HG02642 (cell line): ENCODE results near the gene MAEL.
A peak's percentile ranks its signal among the peaks of the same experiment; 100 is the strongest.

Source experiments
- ATAC-seq: cut with Tn5 transposase; IDR thresholded peaks from one replicate; pipeline ENCODE4 v1.9.1; 2021; ENCODE audit warnings: mild to moderate bottlenecking; ENCODE audit not compliant: unreplicated experiment, poor library complexity

The MAEL gene

DNA sequence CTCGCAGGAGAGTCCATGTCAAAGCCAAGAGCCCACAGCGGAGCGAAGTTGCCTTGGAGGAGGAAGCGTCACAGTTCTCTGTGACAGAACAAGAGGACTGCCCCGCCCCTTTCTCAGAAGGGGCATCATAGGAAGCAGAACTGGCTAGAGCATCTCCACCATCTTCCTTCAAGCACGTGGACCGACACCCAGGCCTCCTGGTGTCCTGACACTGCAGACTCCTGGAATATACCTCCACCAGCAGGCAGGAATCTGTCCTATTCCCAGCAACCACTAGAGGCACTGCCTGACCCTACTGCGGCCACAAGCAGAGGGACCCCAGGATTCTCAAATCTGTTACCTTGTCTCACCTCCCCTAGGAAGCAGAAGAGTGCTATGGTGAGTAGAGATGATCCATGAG lies 63.3 kb downstream of the MAEL start:
- ATAC-seq = no peak

GRCh38 chr1:167054531-167054930 lies 65.5 kb downstream of the MAEL start:
- no peak for ATAC-seq

DNA sequence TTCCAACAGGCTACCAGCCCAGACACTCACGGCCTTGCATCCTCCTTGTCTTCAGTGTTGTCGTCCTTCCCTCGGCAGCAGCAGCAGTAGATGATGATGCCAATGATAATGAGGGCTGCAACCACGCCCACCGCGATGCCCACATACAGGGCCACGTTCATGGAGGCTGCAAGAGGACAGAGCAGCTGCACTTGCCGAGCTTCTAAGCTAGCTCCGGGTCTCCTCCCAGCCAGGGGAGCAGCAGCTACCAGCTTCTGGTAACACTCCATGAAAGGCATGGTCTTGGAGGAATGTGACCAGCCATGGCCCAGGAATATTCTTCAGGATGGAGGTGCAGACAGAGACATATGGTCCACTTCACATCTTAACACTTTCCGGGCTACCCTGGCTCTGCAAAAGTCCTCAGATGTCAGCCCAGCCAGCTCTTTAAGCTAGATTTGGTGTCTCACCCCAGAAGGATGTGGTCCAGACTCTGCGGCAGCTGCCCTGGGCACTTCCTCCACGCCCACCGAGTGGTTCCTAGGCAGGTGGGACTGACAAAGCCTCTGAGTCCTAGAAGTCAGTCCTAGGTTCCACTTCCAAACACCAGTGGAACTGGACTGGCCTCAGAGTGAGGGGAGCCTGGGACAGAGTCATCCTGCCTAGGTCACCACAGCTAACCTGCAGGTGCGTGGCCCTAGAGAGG lies 66.0 kb downstream of the MAEL start:
- ATAC-seq = no peak

DNA sequence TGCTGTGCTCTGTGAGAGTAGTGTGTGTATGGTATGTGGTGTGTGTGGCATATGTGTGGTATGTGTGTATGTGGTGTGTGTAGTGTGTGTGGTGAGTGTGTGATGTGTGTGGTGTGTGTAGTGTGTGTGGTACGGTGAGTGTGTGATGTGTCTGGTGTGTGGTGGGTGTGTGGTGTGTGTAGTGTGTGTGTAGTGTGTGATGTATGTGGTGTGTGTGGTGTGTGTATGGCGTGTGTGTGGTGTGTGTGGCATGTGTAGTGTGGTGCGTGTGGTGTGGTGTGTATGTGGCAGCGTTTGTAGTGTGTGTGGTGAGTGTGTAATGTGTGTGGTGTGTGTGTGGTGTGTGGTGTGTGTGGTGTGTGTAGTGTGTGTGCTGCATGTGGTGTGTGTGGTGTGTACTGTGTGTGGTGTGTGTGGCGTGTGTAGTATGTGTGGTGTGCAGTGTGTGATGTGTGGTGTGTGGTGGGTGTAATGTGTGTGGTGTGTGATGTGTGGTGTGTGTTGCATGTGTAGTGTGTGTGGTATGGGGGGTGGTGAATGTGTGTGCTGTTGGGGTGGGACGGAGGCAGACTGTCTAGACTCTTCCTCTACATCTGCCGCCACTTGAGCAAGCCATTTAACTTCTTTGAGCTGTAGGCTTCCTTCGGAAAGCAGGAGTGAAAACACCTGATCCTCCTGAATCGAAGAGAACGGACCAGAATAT lies 67.6 kb downstream of the MAEL start:
- no peak for ATAC-seq

DNA sequence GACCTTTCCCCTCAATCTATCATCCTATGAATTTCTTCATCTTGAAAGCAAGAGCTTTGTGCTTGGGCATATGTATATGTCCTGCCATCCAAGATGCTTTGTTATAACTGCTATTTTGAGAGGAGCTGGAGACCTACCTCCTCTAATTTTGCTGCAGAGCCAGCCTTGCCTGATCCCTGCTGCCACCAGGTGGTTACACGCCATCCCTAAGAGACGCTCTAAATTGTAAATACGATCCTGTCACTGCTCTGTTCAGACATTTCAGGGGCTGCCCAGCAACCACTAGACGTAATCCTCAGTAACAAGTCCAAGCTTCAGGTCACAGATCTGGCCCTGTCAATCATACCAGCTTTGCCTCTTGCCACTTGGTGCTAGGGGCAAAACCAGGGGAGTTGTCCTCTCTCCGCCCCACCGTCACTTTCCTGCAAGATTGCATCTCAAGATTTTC lies 68.2 kb downstream of the MAEL start:
- peak; percentile 40 for ATAC-seq

DNA sequence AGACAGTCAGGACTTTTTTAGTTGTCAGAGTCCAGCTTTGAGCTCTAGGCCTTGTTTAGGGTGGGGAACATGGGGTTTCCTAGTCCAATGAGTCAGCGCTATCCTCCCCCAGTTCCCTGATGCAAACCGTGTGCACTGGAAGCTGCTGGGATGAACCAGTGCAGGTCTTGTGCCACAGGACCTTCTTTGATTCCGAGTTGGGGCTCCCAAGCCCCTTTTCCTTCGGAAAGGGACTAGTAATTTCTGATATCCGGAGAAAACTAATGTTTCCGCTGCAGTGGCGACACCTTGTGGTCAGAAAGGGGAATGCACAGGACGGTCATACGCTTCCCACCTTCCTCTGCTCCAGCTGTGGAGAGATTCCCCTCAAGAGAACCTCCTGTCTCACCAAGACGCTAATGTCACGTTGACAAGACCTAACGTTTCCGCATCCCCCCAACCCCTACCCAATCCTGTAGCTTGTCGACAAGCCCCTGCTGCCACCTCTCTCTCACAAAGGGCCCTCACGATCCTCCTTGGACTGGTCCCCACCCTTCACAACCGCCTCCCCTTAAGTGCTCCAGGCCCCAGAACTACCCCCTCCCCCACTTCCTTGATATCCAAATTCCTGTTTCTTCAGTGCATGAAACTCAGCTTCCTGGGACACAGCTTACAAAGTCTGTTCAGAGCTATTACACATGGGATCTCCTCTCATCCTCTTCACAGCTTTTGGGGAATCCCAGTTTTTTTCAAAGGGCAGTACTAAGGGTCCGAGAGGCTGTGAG lies 70.1 kb downstream of the MAEL start:
- ATAC-seq = peak; percentile 46

DNA sequence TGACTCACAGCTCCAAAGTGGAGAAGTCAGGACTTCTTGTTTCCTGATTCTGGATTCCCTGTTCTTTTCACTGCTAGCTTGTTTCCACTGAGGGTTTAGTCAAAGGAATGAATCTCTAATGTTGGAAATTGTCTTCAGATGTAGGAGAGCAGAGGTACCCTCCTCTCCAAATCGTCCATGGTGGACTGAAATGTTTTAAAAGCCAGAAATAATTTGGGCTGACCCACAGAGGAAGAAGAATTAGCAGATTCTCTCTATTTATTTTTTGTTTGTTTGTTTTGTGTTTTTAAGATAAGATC lies 70.7 kb downstream of the MAEL start:
- no peak for ATAC-seq

GRCh38 chr1:167060141-167061072 lies 71.3 kb downstream of the MAEL start:
- no peak for ATAC-seq

DNA sequence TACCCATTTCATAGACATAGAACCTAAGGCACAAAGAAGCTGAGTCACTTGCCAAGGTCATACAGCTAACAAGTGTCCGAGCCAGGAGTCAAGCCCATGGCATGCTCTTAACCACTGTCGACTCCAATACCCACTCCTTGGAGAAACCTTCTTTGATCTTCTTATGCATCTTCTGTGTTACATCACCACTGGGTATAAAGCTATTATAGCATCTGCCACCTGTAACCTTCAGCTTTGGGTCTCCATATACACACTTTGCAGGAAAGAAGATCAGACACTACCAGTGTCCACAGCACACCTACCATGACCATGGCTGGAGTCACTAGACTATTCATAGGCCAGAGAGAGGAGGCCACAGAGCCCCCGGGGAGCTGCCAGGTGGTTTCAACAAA lies 72.0 kb downstream of the MAEL start:
- no peak for ATAC-seq

- ATAC-seq = no peak
These were observed 75.5 kb downstream of the MAEL start for GRCh38 chr1:167064621-167065020.

GRCh38 chr1:167065471-167065870 lies 76.4 kb downstream of the MAEL start:
- no peak for ATAC-seq

GRCh38 chr1:167066333-167067122 lies 77.4 kb downstream of the MAEL start:
- ATAC-seq = peak; percentile 90

DNA sequence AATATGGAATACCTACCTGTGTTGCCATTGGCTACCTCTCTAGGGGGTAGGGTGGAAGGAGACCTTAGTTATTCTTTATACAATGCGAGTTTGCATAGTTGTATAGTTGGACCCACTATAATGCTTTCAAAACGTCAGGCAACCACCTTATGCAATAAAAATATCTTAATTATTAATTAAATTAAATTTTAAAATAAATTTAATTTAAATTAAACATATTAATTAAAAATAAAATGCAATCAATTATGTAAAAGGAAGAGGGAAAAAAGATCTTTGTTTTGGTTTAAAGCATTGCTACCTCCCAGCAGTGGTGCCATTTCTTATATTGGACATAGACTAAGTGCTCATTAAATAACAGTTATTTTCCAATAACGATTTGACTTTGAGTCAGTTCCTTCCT lies 78.8 kb downstream of the MAEL start:
- no peak for ATAC-seq

GRCh38 chr1:167068761-167069160 lies 79.7 kb downstream of the MAEL start:
- no peak for ATAC-seq

DNA sequence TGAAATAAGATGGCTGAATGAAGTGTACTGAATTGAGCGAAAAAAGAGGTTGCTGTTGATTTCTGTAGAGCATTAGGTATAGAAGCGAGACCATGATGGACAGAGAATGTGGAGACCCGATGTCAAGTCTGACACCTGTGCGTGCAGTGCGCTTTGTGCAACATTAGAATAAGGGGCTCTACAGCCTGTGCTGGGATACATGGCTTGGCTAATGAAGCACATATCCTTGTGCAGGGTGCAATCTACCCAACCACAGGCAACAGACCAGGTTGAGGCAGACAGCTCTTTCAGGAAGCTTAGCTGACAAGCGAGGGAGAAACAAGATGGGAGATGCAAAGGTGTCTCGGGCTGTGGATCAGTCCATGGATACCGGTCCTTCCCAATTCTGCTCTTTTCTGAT lies 82.2 kb downstream of the MAEL start:
- ATAC-seq = no peak
